Stimulated activated CD4-positive, alpha-beta T cell treated with anti-CD3 and anti-CD28 coated beads, TNF-alpha, amount 100 ng/mL, for 48 hours (primary cell): Measurements from ENCODE around the gene RNF113A.
"Not testable (repeated sequence)": the region's sequence is repeated elsewhere in the genome, so short reads cannot be mapped to it uniquely, and the experiment has no call there.

ENCODE experiments used
- DNase-seq, 3 donors: peaks; one replicate each; pipeline ENCODE4 v3.0.0-alpha.2; 2020; ENCODE audit warnings: low read depth in 3 of 3

RNF113A gene

DNA sequence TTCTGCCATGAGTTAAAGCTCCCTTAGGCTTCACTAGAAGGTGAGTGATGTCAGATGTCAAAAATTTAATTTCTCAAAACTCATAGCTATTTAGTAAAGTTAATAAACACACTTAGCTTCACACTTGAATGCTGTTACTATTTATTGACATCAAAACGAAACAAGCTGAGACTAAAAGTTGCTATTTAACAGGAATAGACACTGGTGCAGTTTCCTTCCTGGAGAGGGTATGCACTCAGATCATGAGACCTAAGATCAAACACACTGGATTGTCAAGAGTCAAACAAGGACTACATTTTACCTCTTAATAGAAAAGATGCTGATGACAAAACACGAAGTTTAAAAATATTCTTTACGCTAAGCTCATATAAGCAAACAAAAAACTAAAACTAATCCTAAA is 37.6 kb downstream of the RNF113A start:
- no peak for DNase-seq

DNA sequence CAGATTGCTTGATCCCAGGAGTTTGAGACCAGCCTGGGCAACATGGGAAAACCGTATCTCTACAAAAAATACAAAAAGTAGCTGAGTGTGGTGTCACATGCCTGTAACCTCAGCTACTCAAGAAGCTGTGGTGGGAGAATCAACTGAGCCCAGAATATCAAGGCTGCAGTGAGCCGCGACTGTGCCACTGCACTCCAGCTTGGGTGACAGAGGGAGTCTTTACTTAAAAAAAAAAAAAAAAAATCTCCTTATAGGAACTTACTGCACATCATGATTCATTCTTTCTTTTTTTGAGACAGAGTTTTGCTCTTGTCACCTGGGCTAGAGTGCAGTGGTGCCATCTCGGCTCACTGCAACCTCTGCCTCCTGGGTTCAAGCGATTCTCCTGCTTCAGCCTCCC is 43.1 kb downstream of the RNF113A start:
- DNase-seq: no peak

GRCh38 chrX:119826399-119826959 is 45.1 kb downstream of the RNF113A start:
- no peak for DNase-seq

- not testable (repeated sequence) for DNase-seq
Measured at GRCh38 chrX:119824221-119824620, 47.3 kb downstream of the RNF113A start.

- DNase-seq: not testable (repeated sequence)
Measured at GRCh38 chrX:119821703-119822102, 49.8 kb downstream of the RNF113A start.
